Neural cell (in vitro differentiated cells): Measurements from ENCODE around the gene PSENEN. TPM values are rescaled to one million over a fixed set of nuclear protein-coding genes. Genes with fewer than 3 reads are reported as not detected.

Source experiments
- H2AFZ ChIP-seq: fragments of 200-600, 300-800 bp; sonication (generic), shearing (Covaris generic); 2 replicates; pipeline ENCODE4 v1.6.0; 2014; ENCODE audit warnings: low read depth, mild to moderate bottlenecking, antibody characterized with exemption, low read length, moderate library complexity
- H3F3A ChIP-seq: fragments of 200-600 bp; shearing (Covaris generic); 2 replicates; pipeline ENCODE4 v1.6.1; 2016; ENCODE audit warnings: mild to moderate bottlenecking, moderate library complexity, mixed read lengths, antibody characterized with exemption, low read length; ENCODE audit not compliant: insufficient read depth, poor library complexity, severe bottlenecking
- H3K27ac ChIP-seq: fragments of 200-600, 300-800 bp; sonication (generic), shearing (Covaris generic); 2 replicates; pipeline ENCODE4 v1.5.1; 2014; ENCODE audit warnings: mild to moderate bottlenecking, low read length, moderate library complexity
- H3K27me3 ChIP-seq: fragments of 300-800, 200-600 bp; sonication (generic), shearing (Covaris generic); 2 replicates; pipeline ENCODE4 v1.6.0; 2014; ENCODE audit warnings: mild to moderate bottlenecking, low read depth, low read length, moderate library complexity; ENCODE audit not compliant: insufficient read depth
- H3K36me3 ChIP-seq: fragments of 300-800, 200-600 bp; sonication (generic), shearing (Covaris generic); 2 replicates; pipeline ENCODE4 v1.5.1; 2014; ENCODE audit warnings: mild to moderate bottlenecking, antibody characterized with exemption, low read length, moderate library complexity; ENCODE audit not compliant: insufficient read depth
- H3K4me2 ChIP-seq: fragments of 300-800, 200-600 bp; sonication (generic), shearing (Covaris generic); 2 replicates; pipeline ENCODE4 v1.6.0; 2014; ENCODE audit warnings: mild to moderate bottlenecking, low read length
- H3K4me3 ChIP-seq: fragments of 300-800, 200-600 bp; sonication (generic), shearing (Covaris generic); 2 replicates; pipeline ENCODE4 v1.5.1; 2014; ENCODE audit warnings: mild to moderate bottlenecking, low read length, moderate library complexity
- H3K79me2 ChIP-seq: fragments of 200-600 bp; shearing (Covaris generic); replicated peaks from 2 replicates; pipeline ENCODE4 v1.6.0; 2014; ENCODE audit warnings: mild to moderate bottlenecking, low read length, moderate library complexity; ENCODE audit not compliant: insufficient read depth
- H3K9ac ChIP-seq: fragments of 300-800, 200-600 bp; sonication (generic), shearing (Covaris generic); 2 replicates; pipeline ENCODE4 v1.6.1; 2016; ENCODE audit warnings: mild to moderate bottlenecking, low read length, mixed read lengths
- H3K9me2 ChIP-seq: fragments of 200-600 bp; shearing (Covaris generic); 2 replicates; pipeline ENCODE4 v1.6.1; 2016; ENCODE audit warnings: mild to moderate bottlenecking, low read length, mixed read lengths; ENCODE audit not compliant: insufficient read depth
- H3K9me3 ChIP-seq: fragments of 200-600, 300-800 bp; sonication (generic), shearing (Covaris generic); 2 replicates; pipeline ENCODE4 v1.6.1; 2016; ENCODE audit warnings: mild to moderate bottlenecking, mixed run types, low read length, moderate library complexity, mixed read lengths
- H4K20me1 ChIP-seq: fragments of 200-600 bp; shearing (Covaris generic); 2 replicates; pipeline ENCODE4 v1.6.1; 2016; ENCODE audit warnings: mild to moderate bottlenecking, mixed run types; ENCODE audit not compliant: insufficient read depth
- EP300 ChIP-seq: fragments of 450-650 bp; conservative IDR thresholded peaks from 2 replicates; pipeline ENCODE4 v1.6.1; 2014; ENCODE audit warnings: antibody characterized with exemption, mild to moderate bottlenecking, moderate library complexity; ENCODE audit not compliant: poor library complexity, severe bottlenecking
- EZH2 ChIP-seq: fragments of 200-600, 300-800 bp; shearing (Covaris generic), sonication (generic); IDR thresholded peaks from 2 replicates; pipeline ENCODE4 v1.6.1; 2014; ENCODE audit warnings: antibody characterized with exemption, low read length, borderline replicate concordance, mild to moderate bottlenecking; ENCODE audit not compliant: insufficient read depth, poor library complexity, severe bottlenecking
- MXI1 ChIP-seq: fragments of 450-650 bp; conservative IDR thresholded peaks from 2 replicates; pipeline ENCODE4 v1.6.1; 2014; ENCODE audit warnings: antibody characterized with exemption, mild to moderate bottlenecking; ENCODE audit not compliant: poor library complexity, severe bottlenecking
- POLR2AphosphoS5 ChIP-seq: IDR thresholded peaks from 2 replicates; pipeline ENCODE4 v1.6.1; 2012
- RAD21 ChIP-seq: fragments of 450-650 bp; conservative IDR thresholded peaks from 2 replicates; pipeline ENCODE4 v1.6.1; 2014; ENCODE audit warnings: antibody characterized with exemption, mild to moderate bottlenecking, moderate library complexity
- SMC3 ChIP-seq: fragments of 450-650 bp; conservative IDR thresholded peaks from 2 replicates; pipeline ENCODE4 v1.6.1; 2014; ENCODE audit warnings: antibody characterized with exemption, mild to moderate bottlenecking, moderate library complexity; ENCODE audit not compliant: poor library complexity
- TAF1 ChIP-seq: IDR thresholded peaks from 2 replicates; pipeline ENCODE4 v1.6.1; 2012; ENCODE audit warnings: low read depth
- polyA plus RNA-seq: library from polyadenylated mRNA; depleted of rRNA; stranded (reverse); fragments of >200 nt; gene quantifications from 2 replicates; pipeline ENCODE4 v1.2.3, GENCODE V29; 2014
- TF ChIP-seq, protein P1 (sequence below): IDR thresholded peaks from 2 replicates; pipeline ENCODE4 v1.6.1; 2012; ENCODE audit warnings: borderline replicate concordance
- TF ChIP-seq, protein P2 (sequence below): fragments of 450-650 bp; IDR thresholded peaks from 2 replicates; pipeline ENCODE4 v1.5.1; 2014; ENCODE audit warnings: antibody characterized with exemption, mild to moderate bottlenecking, moderate library complexity; ENCODE audit not compliant: poor library complexity, severe bottlenecking

PSENEN gene
- polyA plus RNA-seq, 1 donor from 2014 or later = 46.2 TPM

DNA sequence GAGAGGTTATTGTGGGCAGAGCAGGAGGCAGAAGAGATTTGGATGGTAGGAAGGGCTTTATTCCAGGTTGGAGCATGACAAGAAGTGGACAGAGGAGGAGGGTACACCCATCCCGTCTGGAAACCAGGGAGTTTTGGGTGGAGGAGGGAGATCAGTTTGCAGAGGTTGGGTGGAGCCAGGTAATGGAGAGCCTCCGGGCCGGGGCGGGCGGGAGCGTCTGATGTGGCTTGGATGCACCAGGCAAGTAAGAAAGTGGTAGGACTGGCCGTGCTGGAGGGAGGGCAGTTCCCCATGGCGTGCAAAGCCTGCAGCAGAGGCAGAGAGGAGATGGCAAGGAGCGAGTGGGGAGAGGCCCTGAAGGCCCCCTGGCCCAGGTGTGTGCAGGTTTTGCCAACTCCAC lies 14.1 kb upstream of the PSENEN start:
- TF ChIP-seq MXI1 (no peak), TAF1 (no peak), RAD21 (no peak), SMC3 (no peak), EP300 (no peak), EZH2 (no peak), POLR2AphosphoS5 (no peak)
- TF ChIP-seq, protein P1, sequence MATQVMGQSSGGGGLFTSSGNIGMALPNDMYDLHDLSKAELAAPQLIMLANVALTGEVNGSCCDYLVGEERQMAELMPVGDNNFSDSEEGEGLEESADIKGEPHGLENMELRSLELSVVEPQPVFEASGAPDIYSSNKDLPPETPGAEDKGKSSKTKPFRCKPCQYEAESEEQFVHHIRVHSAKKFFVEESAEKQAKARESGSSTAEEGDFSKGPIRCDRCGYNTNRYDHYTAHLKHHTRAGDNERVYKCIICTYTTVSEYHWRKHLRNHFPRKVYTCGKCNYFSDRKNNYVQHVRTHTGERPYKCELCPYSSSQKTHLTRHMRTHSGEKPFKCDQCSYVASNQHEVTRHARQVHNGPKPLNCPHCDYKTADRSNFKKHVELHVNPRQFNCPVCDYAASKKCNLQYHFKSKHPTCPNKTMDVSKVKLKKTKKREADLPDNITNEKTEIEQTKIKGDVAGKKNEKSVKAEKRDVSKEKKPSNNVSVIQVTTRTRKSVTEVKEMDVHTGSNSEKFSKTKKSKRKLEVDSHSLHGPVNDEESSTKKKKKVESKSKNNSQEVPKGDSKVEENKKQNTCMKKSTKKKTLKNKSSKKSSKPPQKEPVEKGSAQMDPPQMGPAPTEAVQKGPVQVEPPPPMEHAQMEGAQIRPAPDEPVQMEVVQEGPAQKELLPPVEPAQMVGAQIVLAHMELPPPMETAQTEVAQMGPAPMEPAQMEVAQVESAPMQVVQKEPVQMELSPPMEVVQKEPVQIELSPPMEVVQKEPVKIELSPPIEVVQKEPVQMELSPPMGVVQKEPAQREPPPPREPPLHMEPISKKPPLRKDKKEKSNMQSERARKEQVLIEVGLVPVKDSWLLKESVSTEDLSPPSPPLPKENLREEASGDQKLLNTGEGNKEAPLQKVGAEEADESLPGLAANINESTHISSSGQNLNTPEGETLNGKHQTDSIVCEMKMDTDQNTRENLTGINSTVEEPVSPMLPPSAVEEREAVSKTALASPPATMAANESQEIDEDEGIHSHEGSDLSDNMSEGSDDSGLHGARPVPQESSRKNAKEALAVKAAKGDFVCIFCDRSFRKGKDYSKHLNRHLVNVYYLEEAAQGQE = no peak
- TF ChIP-seq, protein P2, sequence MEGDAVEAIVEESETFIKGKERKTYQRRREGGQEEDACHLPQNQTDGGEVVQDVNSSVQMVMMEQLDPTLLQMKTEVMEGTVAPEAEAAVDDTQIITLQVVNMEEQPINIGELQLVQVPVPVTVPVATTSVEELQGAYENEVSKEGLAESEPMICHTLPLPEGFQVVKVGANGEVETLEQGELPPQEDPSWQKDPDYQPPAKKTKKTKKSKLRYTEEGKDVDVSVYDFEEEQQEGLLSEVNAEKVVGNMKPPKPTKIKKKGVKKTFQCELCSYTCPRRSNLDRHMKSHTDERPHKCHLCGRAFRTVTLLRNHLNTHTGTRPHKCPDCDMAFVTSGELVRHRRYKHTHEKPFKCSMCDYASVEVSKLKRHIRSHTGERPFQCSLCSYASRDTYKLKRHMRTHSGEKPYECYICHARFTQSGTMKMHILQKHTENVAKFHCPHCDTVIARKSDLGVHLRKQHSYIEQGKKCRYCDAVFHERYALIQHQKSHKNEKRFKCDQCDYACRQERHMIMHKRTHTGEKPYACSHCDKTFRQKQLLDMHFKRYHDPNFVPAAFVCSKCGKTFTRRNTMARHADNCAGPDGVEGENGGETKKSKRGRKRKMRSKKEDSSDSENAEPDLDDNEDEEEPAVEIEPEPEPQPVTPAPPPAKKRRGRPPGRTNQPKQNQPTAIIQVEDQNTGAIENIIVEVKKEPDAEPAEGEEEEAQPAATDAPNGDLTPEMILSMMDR = no peak
- no peak overlapping the region for H3K4me2 ChIP-seq

DNA sequence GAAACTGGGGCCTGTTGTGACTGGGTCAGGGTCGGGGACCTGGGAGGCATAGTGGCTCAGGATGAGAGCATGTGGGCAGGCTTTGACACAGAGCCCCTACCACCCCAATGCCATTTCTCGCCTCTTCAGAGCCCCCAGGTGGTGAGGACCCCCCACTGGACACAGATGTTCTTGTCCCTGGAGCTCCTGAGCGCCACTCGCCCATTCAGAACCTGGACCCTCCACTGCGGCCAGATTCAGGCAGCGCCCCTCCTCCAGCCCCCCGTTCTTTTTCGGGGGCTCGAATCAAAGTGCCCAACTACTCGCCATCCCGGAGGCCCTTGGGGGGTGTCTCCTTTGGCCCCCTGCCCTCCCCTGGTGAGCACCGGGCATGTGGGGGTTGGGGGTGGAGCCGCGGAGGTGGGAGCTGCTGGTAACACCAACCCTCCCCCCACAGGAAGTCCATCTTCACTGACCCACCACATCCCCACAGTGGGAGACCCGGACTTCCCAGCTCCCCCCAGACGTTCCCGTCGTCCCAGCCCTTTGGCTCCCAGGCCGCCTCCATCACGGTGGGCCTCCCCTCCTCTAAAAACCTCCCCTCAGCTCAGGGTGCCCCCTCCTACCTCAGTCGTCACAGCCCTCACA lies 13.6 kb upstream of the PSENEN start:
- Histone ChIP-seq H3K4me3 (no peak overlapping the region), H3K9me2 (no peaks in the 10 kb centered on the region), H3K4me2 (no peak overlapping the region), H2AFZ (no peak overlapping the region), H3K36me3 (no peaks in the 10 kb centered on the region), H3K9me3 (no peaks in the 10 kb centered on the region), H3K79me2 (no peaks in the 10 kb centered on the region), H3F3A (no peaks in the 10 kb centered on the region), H3K9ac (no peak overlapping the region), H3K27ac (no peak overlapping the region), H3K27me3 (no peaks in the 10 kb centered on the region), H4K20me1 (no peaks in the 10 kb centered on the region)
- TF ChIP-seq EZH2 = no peak
- TF ChIP-seq TAF1 = no peak
- TF ChIP-seq EP300 = no peak
- no peak for TF ChIP-seq SMC3
- TF ChIP-seq MXI1 = no peak
- no peak for TF ChIP-seq RAD21
- TF ChIP-seq, protein P2 = no peak
- TF ChIP-seq POLR2AphosphoS5 = no peak
- TF ChIP-seq, protein P1 = no peak

More for the DNA sequence above, 14.1 kb upstream of the PSENEN start:
- no peaks in the 10 kb centered on the region for H4K20me1 ChIP-seq
- no peaks in the 10 kb centered on the region for H3K9me3 ChIP-seq
- no peak overlapping the region for H3K27ac ChIP-seq
- no peaks in the 10 kb centered on the region for H3K9me2 ChIP-seq
- H3F3A ChIP-seq = no peaks in the 10 kb centered on the region
- no peak overlapping the region for H3K4me3 ChIP-seq
- H3K79me2 ChIP-seq = no peaks in the 10 kb centered on the region
- H3K9ac ChIP-seq = no peak overlapping the region
- H3K36me3 ChIP-seq = no peaks in the 10 kb centered on the region
- no peaks in the 10 kb centered on the region for H3K27me3 ChIP-seq
- H2AFZ ChIP-seq = no peak overlapping the region
